Measurements from ENCODE around the gene NDUFS2.

DNA sequence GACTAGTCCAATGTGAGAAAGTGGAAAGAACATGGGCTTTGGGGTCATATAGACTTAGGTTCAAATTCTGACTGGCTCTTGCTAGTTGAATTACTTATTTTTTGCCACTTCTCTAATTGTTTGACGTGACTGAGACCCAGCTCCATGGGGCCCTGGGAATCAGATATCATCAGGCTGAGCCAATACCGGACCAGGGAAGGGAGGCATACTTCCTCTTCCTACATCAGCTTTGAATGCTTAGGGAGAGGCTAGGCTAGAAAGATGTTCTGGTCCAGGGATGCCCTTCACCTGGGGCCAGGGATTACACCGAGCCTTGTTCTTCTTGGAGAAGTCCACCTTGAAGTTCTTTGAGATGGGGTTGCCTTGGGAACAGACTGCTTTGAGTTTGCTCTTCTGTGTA is 39.5 kb downstream of the NDUFS2 start:
- TF ChIP-seq CREB1 (IDR thresholded peaks at IDR 0.05; ENCODE audit: low read depth) (no peak), POLR2AphosphoS5 (IDR thresholded peaks at IDR 0.05; ENCODE audit: low read length) (no peak), RELA (IDR thresholded peaks at IDR 0.05; ENCODE audit: borderline replicate concordance, partially characterized antibody) (no peak), ATF3 (IDR thresholded peaks at IDR 0.05; ENCODE audit: borderline replicate concordance, extremely low read depth, low read depth, low read length) (no peak), YY1 (IDR thresholded peaks at IDR 0.05; ENCODE audit: low read depth, low read length) (no peak), CTCF (IDR thresholded peaks at IDR 0.05 in 2 of 3, conservative IDR thresholded peaks at IDR 0.05 in 1 of 3; ENCODE audit: control insufficient read depth in 2 of 3, extremely low read depth in 1 of 3, insufficient read depth in 1 of 3, low read depth in 3 of 3, low read length in 3 of 3) (no peak), MAX (IDR thresholded peaks at IDR 0.05; ENCODE audit: low read depth, low read length) (no peak)
